Thoracic aorta (tissue), 2 donors: ENCODE data around the gene USP17L18. TPM values are rescaled to one million over a fixed set of nuclear protein-coding genes. Genes with fewer than 3 reads are reported as not detected.
"Not testable (repeated sequence)": the region's sequence is repeated elsewhere in the genome, so short reads cannot be mapped to it uniquely, and the experiment has no call there.

Experiments
- ATAC-seq: fragments of 150-250 bp; one replicate; pipeline ENCODE4 v1.8.0; 2017; ENCODE audit warnings: low read depth; ENCODE audit not compliant: insufficient number of reproducible peaks, low FRiP score
- DNase-seq: peaks from one replicate; pipeline ENCODE4 v3.0.0-alpha.2; 2020; ENCODE audit warnings: low spot score
- H3K27ac ChIP-seq, 2 donors: fragments of 200-600 bp; sonication (generic); 1 replicate in 1 of 2; 2 replicates in 1 of 2; pipeline ENCODE4 v1.5.1; 2016; ENCODE audit warnings: mild to moderate bottlenecking in 2 of 2, moderate library complexity in 2 of 2
- H3K27me3 ChIP-seq: fragments of 200-600 bp; sonication (generic); replicated peaks from 2 replicates; pipeline ENCODE4 v1.6.0; 2016; ENCODE audit warnings: mild to moderate bottlenecking; ENCODE audit not compliant: insufficient read depth
- H3K36me3 ChIP-seq: fragments of 200-600 bp; sonication (generic); one replicate; pipeline ENCODE4 v1.5.1; 2016
- H3K4me1 ChIP-seq, 2 donors: fragments of 200-600 bp; sonication (generic); 1 replicate in 1 of 2; 2 replicates in 1 of 2; pipeline versions ENCODE4 v1.5.1 to v1.6.0; 2016; ENCODE audit warnings: low read depth in 2 of 2, mild to moderate bottlenecking in 1 of 2; ENCODE audit not compliant: control insufficient read depth in 1 of 2
- H3K4me3 ChIP-seq: fragments of 200-600 bp; sonication (generic); 2 replicates; pipeline ENCODE4 v1.5.1; 2016; ENCODE audit warnings: mild to moderate bottlenecking
- H3K9me3 ChIP-seq: fragments of 200-600 bp; sonication (generic); 2 replicates; pipeline ENCODE4 v1.5.1; 2016
- total RNA-seq, 2 donors: library from RNA; depleted of rRNA; stranded (reverse); fragments of >200 nt; gene quantifications; one replicate each; pipeline versions ENCODE4 v1.1.0 to v1.2.3, GENCODE V29; 2016

The USP17L18 gene
- total RNA-seq, 2 donors from 2014 or later: not detected

DNA sequence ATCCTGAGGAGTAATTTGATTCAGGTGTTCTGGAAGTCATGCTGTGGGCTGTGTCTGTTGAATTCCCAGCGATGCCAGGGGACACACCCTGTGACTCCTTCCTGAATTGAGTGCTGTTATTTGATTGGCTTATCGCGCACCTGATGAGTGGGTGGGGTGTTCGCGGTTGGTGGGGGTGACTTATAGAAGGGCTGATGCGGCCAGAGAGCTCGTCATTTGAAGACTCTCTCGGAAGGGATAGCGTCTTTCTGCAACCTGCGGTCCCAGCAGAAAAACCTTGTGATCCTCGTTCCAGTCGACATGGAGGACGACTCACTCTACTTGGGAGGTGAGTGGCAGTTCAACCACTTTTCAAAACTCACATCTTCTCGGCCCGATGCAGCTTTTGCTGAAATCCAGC is 9.4 kb downstream of the USP17L18 start, which contains the start of gene USP17L20:
Gene USP17L20, plus strand, starts transcription at position 301 of the 400 bp plus-strand sequence. Its CDS starts 0 bp downstream, at position 301.
- not testable (repeated sequence) for ATAC-seq, DNase-seq, H3K27ac ChIP-seq, H3K9me3 ChIP-seq, H3K27me3 ChIP-seq, H3K4me3 ChIP-seq, H3K4me1 ChIP-seq, H3K36me3 ChIP-seq

DNA sequence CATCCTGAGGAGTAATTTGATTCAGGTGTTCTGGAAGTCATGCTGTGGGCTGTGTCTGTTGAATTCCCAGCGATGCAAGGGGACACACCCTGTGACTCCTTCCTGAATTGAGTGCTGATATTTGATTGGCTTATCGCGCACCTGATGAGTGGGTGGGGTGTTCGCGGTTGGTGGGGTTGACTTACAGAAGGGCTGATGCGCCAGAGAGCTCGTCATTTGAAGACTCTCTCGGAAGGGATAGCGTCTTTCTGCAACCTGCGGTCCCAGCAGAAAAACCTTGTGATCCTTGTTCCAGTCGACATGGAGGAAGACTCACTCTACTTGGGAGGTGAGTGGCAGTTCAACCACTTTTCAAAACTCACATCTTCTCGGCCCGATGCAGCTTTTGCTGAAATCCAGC is 14.1 kb downstream of the USP17L18 start, which contains the start of gene USP17L21:
Gene USP17L21, plus strand, starts transcription at position 301 of the 400 bp plus-strand sequence. Its CDS starts 0 bp downstream, at position 301.
- not testable (repeated sequence) for H3K36me3 ChIP-seq, ATAC-seq, H3K9me3 ChIP-seq, H3K4me1 ChIP-seq, DNase-seq, H3K27ac ChIP-seq, H3K27me3 ChIP-seq, H3K4me3 ChIP-seq

DNA sequence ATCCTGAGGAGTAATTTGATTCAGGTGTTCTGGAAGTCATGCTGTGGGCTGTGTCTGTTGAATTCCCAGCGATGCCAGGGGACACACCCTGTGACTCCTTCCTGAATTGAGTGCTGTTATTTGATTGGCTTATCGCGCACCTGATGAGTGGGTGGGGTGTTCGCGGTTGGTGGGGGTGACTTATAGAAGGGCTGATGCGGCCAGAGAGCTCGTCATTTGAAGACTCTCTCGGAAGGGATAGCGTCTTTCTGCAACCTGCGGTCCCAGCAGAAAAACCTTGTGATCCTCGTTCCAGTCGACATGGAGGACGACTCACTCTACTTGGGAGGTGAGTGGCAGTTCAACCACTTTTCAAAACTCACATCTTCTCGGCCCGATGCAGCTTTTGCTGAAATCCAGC is 18.9 kb downstream of the USP17L18 start, which contains the start of gene USP17L22:
Gene USP17L22, plus strand, starts transcription at position 301 of the 400 bp plus-strand sequence. Its CDS starts 0 bp downstream, at position 301.
- not testable (repeated sequence) for H3K4me1 ChIP-seq, H3K27me3 ChIP-seq, H3K9me3 ChIP-seq, H3K27ac ChIP-seq, ATAC-seq, DNase-seq, H3K4me3 ChIP-seq, H3K36me3 ChIP-seq

DNA sequence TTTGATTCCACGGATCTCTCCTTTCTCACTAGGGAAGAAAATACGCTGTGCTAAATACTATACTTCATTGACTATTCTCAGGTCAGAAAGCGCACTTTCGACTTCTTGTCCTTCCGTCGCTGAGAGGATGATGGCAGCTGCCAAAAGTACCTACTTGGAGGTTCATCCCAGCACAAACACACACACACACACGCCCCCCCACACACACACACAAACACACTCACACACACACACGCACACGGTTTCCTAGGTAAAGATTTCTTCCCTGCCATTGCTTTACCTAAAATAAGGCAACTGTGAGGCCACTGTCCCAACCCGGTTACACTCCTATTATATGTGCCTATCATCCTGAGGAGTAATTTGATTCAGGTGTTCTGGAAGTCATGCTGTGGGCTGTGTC is 23.3 kb downstream of the USP17L18 start:
- not testable (repeated sequence) for H3K36me3 ChIP-seq, H3K9me3 ChIP-seq, H3K4me1 ChIP-seq, H3K4me3 ChIP-seq, ATAC-seq, H3K27me3 ChIP-seq, H3K27ac ChIP-seq
- peak; percentile 71 for DNase-seq

Other genes with a start within 250 kb of the USP17L18 start
- gene FAM90A26, start 78.2 kb upstream of the USP17L18 start, total RNA-seq: not detected
- not detected for gene USP17L10, start 38.0 kb upstream of the USP17L18 start, total RNA-seq
- not detected for gene USP17L11, start 33.2 kb upstream of the USP17L18 start, total RNA-seq
- not detected for gene USP17L12, start 28.5 kb upstream of the USP17L18 start, total RNA-seq
- gene USP17L13, start 23.7 kb upstream of the USP17L18 start, total RNA-seq: not detected
- gene USP17L15, start 14.2 kb upstream of the USP17L18 start, total RNA-seq: not detected
- gene USP17L17, start 4.8 kb upstream of the USP17L18 start, total RNA-seq: not detected
- gene USP17L19, start 4.7 kb downstream of the USP17L18 start, total RNA-seq: not detected
- not detected for gene USP17L20, start 9.5 kb downstream of the USP17L18 start, total RNA-seq
- not detected for gene USP17L21, start 14.2 kb downstream of the USP17L18 start, total RNA-seq
- not detected for gene USP17L22, start 19.0 kb downstream of the USP17L18 start, total RNA-seq
- gene USP17L24, start 76.5 kb downstream of the USP17L18 start, total RNA-seq: not detected
- not detected for gene USP17L25, start 81.3 kb downstream of the USP17L18 start, total RNA-seq
- not detected for gene USP17L26, start 86.0 kb downstream of the USP17L18 start, total RNA-seq
- not detected for gene USP17L5, start 90.8 kb downstream of the USP17L18 start, total RNA-seq
- not detected for gene USP17L27, start 95.5 kb downstream of the USP17L18 start, total RNA-seq
- not detected for gene USP17L28, start 100.3 kb downstream of the USP17L18 start, total RNA-seq
- not detected for gene USP17L29, start 105.0 kb downstream of the USP17L18 start, total RNA-seq
- gene USP17L30, start 114.5 kb downstream of the USP17L18 start, total RNA-seq: not detected
- gene DEFB131A, start 195.8 kb downstream of the USP17L18 start, total RNA-seq: not detected